ENCODE measurements around the gene OR6T1. TPM values are rescaled to one million over a fixed set of nuclear protein-coding genes. Genes with fewer than 3 reads are reported as not detected.

Gene OR6T1
- total RNA-seq, 2 experiments from 2014 or later, result not detected

DNA sequence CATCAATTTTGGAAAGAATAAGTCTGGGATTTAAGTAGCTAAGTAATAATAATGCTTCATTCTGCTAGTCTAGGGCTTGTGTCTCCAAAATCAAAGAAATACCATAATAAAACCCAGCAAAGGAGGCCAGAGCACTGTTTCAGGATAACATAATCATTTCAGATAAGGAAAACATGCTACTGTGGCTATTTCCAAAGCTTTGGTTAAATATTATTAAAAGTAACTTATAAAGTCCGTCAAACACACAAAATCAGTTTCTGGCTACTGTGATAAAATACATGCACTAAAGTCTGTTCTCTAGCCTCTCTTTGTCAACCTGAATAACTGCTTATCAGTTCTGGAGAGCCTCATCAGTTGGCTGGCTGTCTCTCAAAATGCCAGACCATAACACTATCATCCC, 1.5 kb upstream of the OR6T1 start:
- Mint-ChIP-seq H3K9me3 (no peaks in the 10 kb centered on the region), H3K27ac (no peak overlapping the region), H3K36me3 (ENCODE audit: low read depth) (no peaks in the 10 kb centered on the region), H3K27me3 (peaks cover 14% of the 10 kb centered on the region), H3K4me3 (no peak overlapping the region), H3K4me1 (ENCODE audit: low read depth) (no peaks in the 10 kb centered on the region)
- Histone ChIP-seq H3K4me1 (ENCODE audit: insufficient read depth, low read length) (no peaks in the 10 kb centered on the region), H3K4me3 (ENCODE audit: low read length) (no peak overlapping the region), H3K27ac (ENCODE audit: low read depth in 1 of 2, low read length in 2 of 2) (no peak overlapping the region), H3K36me3 (ENCODE audit: insufficient read depth, low read length) (no peaks in the 10 kb centered on the region), H3K9me3 (ENCODE audit: control insufficient read depth in 1 of 2, insufficient read depth in 1 of 2, low read length in 2 of 2) (peaks cover 0 to 1% of the 10 kb centered on the region in 2 experiments), H3K27me3 (ENCODE audit: control insufficient read depth in 1 of 2, insufficient read depth in 2 of 2, low read length in 2 of 2) (peaks cover 0 to 9% of the 10 kb centered on the region in 2 experiments)
- ATAC-seq (ENCODE audit: poor library complexity) (no peak), DNase-seq (no peak)
- TF ChIP-seq, protein P1, sequence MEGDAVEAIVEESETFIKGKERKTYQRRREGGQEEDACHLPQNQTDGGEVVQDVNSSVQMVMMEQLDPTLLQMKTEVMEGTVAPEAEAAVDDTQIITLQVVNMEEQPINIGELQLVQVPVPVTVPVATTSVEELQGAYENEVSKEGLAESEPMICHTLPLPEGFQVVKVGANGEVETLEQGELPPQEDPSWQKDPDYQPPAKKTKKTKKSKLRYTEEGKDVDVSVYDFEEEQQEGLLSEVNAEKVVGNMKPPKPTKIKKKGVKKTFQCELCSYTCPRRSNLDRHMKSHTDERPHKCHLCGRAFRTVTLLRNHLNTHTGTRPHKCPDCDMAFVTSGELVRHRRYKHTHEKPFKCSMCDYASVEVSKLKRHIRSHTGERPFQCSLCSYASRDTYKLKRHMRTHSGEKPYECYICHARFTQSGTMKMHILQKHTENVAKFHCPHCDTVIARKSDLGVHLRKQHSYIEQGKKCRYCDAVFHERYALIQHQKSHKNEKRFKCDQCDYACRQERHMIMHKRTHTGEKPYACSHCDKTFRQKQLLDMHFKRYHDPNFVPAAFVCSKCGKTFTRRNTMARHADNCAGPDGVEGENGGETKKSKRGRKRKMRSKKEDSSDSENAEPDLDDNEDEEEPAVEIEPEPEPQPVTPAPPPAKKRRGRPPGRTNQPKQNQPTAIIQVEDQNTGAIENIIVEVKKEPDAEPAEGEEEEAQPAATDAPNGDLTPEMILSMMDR (IDR thresholded peaks at IDR 0.05), result no peak
- ChIA-PET CTCF (no interaction called here), POLR2A (no interaction called here)
- intact Hi-C loops (cut with DNase I, micrococcal nuclease), result no loop called here

DNA sequence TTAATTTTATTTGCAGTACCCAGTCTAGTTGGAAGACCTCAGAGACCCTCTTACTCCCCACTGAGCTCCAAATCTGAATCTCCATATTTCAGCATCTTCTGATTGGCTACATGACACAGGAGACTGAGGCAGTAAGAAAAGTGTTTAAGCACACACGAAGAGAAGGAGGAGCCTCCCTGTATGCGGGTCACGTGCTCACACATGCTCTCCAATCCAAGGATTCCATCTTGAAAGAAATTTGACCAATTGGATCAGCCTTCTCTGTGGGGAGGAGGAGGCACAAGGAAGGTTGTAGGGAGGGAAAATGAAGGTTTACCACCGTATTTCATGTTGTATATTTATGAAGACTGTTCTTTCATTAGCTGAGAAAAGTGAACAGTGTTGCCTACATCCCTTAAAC, 1.2 kb downstream of the OR6T1 start:
- no peak overlapping the region for H3K4me3 Mint-ChIP-seq
- TF ChIP-seq, protein P1 (IDR thresholded peaks at IDR 0.05), result no peak
- H3K9me3 ChIP-seq (ENCODE audit: control insufficient read depth in 1 of 2, insufficient read depth in 1 of 2, low read length in 2 of 2), result peaks cover 0 to 9% of the 10 kb centered on the region in 2 experiments
- intact Hi-C loops (cut with DNase I, micrococcal nuclease), result no loop called here
- H3K27ac ChIP-seq (ENCODE audit: low read depth in 1 of 2, low read length in 2 of 2), result no peak overlapping the region
- peaks cover 12% of the 10 kb centered on the region for H3K27me3 Mint-ChIP-seq
- peaks cover 0 to 4% of the 10 kb centered on the region in 2 experiments for H3K27me3 ChIP-seq (ENCODE audit: control insufficient read depth in 1 of 2, insufficient read depth in 2 of 2, low read length in 2 of 2)
- no peaks in the 10 kb centered on the region for H3K4me1 Mint-ChIP-seq (ENCODE audit: low read depth)
- ATAC-seq (ENCODE audit: poor library complexity) (no peak), DNase-seq (no peak)
- ChIA-PET POLR2A (no interaction called here), CTCF (no interaction called here)
- H3K27ac Mint-ChIP-seq, result no peak overlapping the region
- H3K36me3 ChIP-seq (ENCODE audit: insufficient read depth, low read length), result no peaks in the 10 kb centered on the region
- H3K9me3 Mint-ChIP-seq, result no peaks in the 10 kb centered on the region
- no peak overlapping the region for H3K4me3 ChIP-seq (ENCODE audit: low read length)
- H3K36me3 Mint-ChIP-seq (ENCODE audit: low read depth), result no peaks in the 10 kb centered on the region
- H3K4me1 ChIP-seq (ENCODE audit: insufficient read depth, low read length), result no peaks in the 10 kb centered on the region

DNA sequence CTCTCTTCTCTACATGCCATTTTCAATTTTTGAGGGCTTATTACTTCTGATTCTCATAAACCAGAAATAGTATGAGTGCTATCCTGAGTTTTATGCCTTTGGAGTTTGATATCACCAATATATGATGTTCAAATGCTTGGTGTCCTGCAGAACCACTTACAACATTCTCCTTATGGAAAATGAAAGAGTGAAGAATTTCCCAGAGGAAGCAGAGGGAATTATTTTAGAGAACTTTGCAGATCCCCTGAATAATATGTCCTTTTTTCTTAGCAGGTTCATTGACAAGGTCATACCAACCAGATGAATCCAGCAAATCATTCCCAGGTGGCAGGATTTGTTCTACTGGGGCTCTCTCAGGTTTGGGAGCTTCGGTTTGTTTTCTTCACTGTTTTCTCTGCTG, 4.3 kb downstream of the OR6T1 start, which contains the start of gene OR4D5:
Gene OR4D5 (plus strand): TSS at position 301 of the 400 bp plus-strand sequence. CDS start 0 bp downstream, at position 301.
- TF ChIP-seq, protein P1 (IDR thresholded peaks at IDR 0.05), result no peak

More for the DNA sequence above, 4.3 kb downstream of the OR6T1 start, which contains the start of gene OR4D5:
- CTCF ChIA-PET, result no interaction called here
- intact Hi-C loops (cut with DNase I, micrococcal nuclease), result no loop called here
- DNase-seq (no peak), ATAC-seq (ENCODE audit: poor library complexity) (no peak)
- no peaks in the 10 kb centered on the region for H3K36me3 Mint-ChIP-seq (ENCODE audit: low read depth)
- H3K36me3 ChIP-seq (ENCODE audit: insufficient read depth, low read length), result no peaks in the 10 kb centered on the region
- H3K27ac Mint-ChIP-seq, result no peak within 1 kb of the TSS
- H3K4me3 Mint-ChIP-seq, result no peak within 1 kb of the TSS
- peaks cover 0 to 9% of the 10 kb centered on the region in 2 experiments for H3K9me3 ChIP-seq (ENCODE audit: control insufficient read depth in 1 of 2, insufficient read depth in 1 of 2, low read length in 2 of 2)
- POLR2A ChIA-PET, result no interaction called here
- H3K4me1 ChIP-seq (ENCODE audit: insufficient read depth, low read length), result no peaks in the 10 kb centered on the region
- no peak within 1 kb of the TSS for H3K4me3 ChIP-seq (ENCODE audit: low read length)
- no peaks in the 10 kb centered on the region for H3K27me3 ChIP-seq (ENCODE audit: control insufficient read depth in 1 of 2, insufficient read depth in 2 of 2, low read length in 2 of 2)
- H3K27me3 Mint-ChIP-seq, result no peaks in the 10 kb centered on the region
- H3K27ac ChIP-seq (ENCODE audit: low read depth in 1 of 2, low read length in 2 of 2), result no peak within 1 kb of the TSS
- no peaks in the 10 kb centered on the region for H3K4me1 Mint-ChIP-seq (ENCODE audit: low read depth)
- no peaks in the 10 kb centered on the region for H3K9me3 Mint-ChIP-seq

Measured in CD4-positive, alpha-beta T cell (primary cell).